ENCODE measurements around the gene KCTD2. TPM values are rescaled to one million over a fixed set of nuclear protein-coding genes. Genes with fewer than 3 reads are reported as not detected.
"Not testable (repeated sequence)": the region's sequence is repeated elsewhere in the genome, so short reads cannot be mapped to it uniquely, and the experiment has no call there.

KCTD2 gene
- total and polyA plus RNA-seq, 8 donors, result 20.6 to 32.0 (median 27.0) TPM

DNA sequence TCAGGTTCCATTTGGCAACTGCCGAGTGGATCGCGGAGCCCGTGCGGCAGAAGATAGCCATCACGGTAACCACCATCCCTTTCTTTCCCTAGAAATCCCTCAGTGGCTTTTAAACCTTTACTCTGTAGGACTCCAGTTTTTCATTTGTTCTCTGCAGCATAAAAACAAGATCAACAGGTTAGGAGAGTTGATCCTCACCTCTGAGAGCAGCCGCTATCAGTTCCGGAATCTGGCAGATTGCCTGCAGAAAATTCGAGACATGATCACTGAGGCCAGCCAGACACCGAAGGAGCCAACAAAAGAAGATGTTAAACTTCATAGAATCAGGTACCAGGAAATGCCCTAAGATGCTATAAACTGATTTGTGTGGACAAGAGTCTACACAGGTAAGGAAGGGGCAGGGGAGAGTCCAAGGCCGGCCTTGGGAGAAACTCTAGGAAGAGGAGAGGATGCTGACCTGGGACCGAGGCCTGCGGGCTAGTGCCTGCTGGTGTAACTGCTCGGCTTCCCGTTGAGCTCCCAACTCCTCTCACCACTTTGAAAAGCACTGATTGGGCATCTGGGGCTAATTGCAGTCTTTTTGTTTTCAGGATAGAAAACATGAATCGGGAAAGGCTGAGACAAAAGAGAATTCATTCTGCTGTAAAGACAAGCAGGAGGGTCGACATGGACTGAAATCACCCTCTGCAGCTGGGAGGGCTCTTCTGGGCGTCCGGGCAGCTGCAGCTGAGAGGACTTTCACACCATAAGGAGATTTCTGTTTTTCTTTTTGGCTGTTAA lies 26.5 kb upstream of the KCTD2 start:
- Histone ChIP-seq H3K27me3 (no peaks in the 10 kb centered on the region), H3K4me3 (no peak overlapping the region), H3K36me3 (peaks cover 0 to 77% of the 10 kb centered on the region in 2 donors), H3K9me3 (no peaks in the 10 kb centered on the region), H3K27ac (no peak overlapping the region), H3K4me1 (peaks cover 0 to 8% of the 10 kb centered on the region in 2 donors)
- intact Hi-C loops (cut with DNase I), result no loop called here
- TF ChIP-seq, protein P1, sequence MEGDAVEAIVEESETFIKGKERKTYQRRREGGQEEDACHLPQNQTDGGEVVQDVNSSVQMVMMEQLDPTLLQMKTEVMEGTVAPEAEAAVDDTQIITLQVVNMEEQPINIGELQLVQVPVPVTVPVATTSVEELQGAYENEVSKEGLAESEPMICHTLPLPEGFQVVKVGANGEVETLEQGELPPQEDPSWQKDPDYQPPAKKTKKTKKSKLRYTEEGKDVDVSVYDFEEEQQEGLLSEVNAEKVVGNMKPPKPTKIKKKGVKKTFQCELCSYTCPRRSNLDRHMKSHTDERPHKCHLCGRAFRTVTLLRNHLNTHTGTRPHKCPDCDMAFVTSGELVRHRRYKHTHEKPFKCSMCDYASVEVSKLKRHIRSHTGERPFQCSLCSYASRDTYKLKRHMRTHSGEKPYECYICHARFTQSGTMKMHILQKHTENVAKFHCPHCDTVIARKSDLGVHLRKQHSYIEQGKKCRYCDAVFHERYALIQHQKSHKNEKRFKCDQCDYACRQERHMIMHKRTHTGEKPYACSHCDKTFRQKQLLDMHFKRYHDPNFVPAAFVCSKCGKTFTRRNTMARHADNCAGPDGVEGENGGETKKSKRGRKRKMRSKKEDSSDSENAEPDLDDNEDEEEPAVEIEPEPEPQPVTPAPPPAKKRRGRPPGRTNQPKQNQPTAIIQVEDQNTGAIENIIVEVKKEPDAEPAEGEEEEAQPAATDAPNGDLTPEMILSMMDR (IDR thresholded peaks at IDR 0.05), result no peak
- DNase-seq, result no peak
- ATAC-seq, result no peak

DNA sequence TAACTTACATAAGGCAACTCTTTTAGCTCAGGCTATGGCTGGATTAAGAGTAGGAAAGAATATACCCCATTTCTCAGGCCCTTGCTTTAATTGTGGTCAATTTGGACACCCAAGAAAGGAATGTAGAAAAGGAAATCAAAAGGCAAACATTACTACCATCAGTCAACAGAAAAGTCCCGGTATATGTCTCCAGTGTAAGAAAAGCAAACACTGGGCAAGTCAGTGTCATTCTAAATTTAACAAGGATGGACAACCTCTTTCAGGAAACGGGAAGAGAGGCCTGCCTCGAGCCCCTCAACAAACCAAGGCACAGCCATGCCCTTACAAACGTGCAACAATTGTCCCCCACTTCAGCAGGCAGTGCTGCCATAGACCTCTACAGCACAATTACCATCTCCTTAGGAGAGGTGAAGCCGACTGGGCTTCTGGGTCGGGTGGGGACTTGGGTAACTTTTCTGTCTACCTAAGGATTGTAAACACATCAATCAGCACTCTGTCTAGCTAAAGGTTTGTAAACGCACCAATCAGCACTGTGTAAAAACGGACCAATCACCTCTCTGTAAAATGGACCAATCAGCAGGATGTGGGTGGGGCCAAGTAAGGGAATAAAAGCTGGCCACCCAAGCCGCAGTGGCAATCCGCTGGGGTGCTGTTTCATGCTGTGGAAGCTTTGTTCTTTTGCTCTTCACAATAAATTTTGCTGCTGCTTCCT lies 22.2 kb upstream of the KCTD2 start:
- no peaks in the 10 kb centered on the region for H3K9me3 ChIP-seq
- ATAC-seq (no peak), DNase-seq (no peak)
- H3K4me1 ChIP-seq, result peaks cover 0 to 23% of the 10 kb centered on the region in 2 donors
- H3K36me3 ChIP-seq, result peaks cover 0 to 36% of the 10 kb centered on the region in 2 donors
- no peaks in the 10 kb centered on the region for H3K27me3 ChIP-seq
- no peak overlapping the region for H3K4me3 ChIP-seq
- intact Hi-C loops (cut with DNase I), result no loop called here
- TF ChIP-seq, protein P1 (IDR thresholded peaks at IDR 0.05), result no peak
- no peak overlapping the region for H3K27ac ChIP-seq

DNA sequence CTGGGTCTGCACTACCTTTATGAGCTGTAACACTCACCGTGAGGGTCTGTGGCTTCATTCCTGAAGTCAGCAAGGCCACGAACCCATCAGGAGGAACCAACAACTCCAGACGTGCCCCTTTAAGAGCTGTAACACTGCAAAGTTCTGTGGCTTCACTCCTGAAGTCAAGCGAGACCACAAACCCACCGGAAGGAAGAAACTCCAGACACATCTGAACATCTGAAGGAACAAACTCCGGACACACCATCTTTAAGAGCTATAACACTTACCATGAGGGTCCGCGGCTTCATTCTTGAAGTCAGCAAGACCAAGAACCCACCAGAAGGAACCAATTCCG lies 21.7 kb upstream of the KCTD2 start:
- peaks cover 0 to 31% of the 10 kb centered on the region in 2 donors for H3K36me3 ChIP-seq
- intact Hi-C loops (cut with DNase I), result not testable (repeated sequence)

DNA sequence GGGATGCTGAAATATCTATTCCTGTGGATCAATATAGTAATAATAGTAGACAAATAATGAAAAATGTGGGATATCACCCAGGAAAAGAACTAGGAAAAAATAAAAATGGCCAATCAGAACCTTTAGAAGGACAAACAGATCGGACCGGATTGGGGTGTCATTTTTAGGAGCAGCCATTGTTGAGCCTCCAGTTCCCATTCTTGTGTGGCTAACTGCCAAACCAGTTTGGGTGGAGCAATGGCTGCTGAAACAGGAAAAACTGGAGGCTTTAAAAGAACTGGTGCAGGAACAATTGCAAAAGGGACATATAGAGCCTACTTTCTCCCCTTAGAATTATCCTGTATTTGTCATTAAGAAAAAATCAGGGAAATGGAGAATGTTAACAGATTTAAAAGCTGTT lies 20.4 kb upstream of the KCTD2 start:
- intact Hi-C loops (cut with DNase I); DNase-seq; ATAC-seq; H3K9me3 ChIP-seq; H3K4me3 ChIP-seq; H3K27me3 ChIP-seq; H3K27ac ChIP-seq: not testable (repeated sequence)
- H3K4me1 ChIP-seq, result peaks cover 0 to 23% of the 10 kb centered on the region in 2 donors
- H3K36me3 ChIP-seq, result peaks cover 0 to 18% of the 10 kb centered on the region in 2 donors

More for the DNA sequence above, 21.7 kb upstream of the KCTD2 start:
- not testable (repeated sequence) for ATAC-seq, H3K27ac ChIP-seq, DNase-seq, H3K4me3 ChIP-seq, H3K9me3 ChIP-seq, H3K27me3 ChIP-seq
- peaks cover 0 to 23% of the 10 kb centered on the region in 2 donors for H3K4me1 ChIP-seq

DNA sequence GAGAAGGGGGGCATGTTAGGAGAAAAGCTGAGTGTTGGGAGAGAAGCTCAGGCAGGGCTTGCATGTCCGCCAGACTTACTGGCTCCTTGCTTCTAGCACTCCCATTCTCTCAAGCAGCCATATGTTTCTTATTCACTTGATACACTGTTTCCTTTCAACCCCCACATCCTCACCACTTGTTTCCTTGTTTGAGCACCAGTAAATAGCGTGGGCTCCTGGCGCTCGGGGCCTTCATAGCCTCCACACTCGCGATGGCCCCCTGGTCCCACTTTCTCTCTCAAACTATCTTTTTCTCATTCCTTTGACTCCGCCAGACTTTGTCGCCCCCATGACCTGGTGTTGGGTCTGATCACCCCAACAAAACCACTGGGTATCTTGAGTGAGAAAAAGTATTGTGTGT lies 16.9 kb upstream of the KCTD2 start:
- DNase-seq, result no peak
- H3K36me3 ChIP-seq, result no peaks in the 10 kb centered on the region
- no peak for ATAC-seq
- intact Hi-C loops (cut with DNase I), result no loop called here
- TF ChIP-seq, protein P1 (IDR thresholded peaks at IDR 0.05), result no peak
- no peak overlapping the region for H3K27ac ChIP-seq
- peaks cover 0 to 7% of the 10 kb centered on the region in 2 donors for H3K27me3 ChIP-seq
- H3K9me3 ChIP-seq, result no peaks in the 10 kb centered on the region
- H3K4me1 ChIP-seq, result peaks cover 9 to 52% of the 10 kb centered on the region in 2 donors
- no peak overlapping the region for H3K4me3 ChIP-seq

DNA sequence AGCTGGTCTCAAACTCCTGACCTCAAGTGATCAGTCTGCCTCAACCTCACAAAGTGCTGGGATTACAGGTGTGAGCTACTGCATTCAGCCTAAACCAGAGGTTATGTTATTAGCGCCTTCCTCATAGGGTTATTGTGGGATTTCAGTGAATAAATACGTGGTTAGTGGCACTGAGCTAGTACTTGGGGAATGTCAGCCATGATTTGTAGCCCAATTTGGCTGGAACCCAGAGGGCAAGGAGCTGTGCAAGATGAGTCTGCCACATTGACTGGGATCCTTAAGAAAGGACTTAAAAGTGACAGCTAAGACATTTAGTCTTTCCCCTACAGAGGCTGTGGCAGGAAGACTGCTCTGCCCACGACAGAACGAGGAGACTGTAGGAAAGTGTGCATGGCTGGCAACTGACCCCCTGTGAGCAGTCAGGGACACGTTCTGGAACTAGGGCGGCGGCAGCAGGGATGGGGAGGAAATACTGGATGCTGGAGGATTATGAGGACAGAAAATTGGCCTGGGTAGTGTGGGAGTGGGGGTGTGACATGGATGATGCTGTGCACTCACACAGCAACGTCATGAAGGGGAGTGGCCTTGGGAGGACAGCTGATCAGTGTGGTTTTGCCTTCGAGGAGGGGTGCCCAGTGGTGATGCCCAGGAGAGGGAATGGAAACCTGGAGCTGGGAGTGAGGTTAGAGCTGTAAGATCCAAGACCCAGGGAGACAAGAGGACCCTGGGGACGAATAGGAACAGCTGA lies 14.9 kb upstream of the KCTD2 start:
- intact Hi-C loops (cut with DNase I), result no loop called here
- Histone ChIP-seq H3K36me3 (no peaks in the 10 kb centered on the region), H3K27me3 (peaks cover 0 to 7% of the 10 kb centered on the region in 2 donors), H3K9me3 (no peaks in the 10 kb centered on the region), H3K4me1 (peaks cover 16 to 55% of the 10 kb centered on the region in 2 donors), H3K27ac (no peak overlapping the region), H3K4me3 (peak overlapping the region; percentile 8 to 66)
- DNase-seq (peak in 3 of 4 donors; percentile 71 to 79 (median 75)), ATAC-seq (peak; percentile 14)
- TF ChIP-seq, protein P1 (IDR thresholded peaks at IDR 0.05), result no peak
